HCT116 (cell line): ENCODE data around the gene ETAA1. TPM values are rescaled to one million over a fixed set of nuclear protein-coding genes. Genes with fewer than 3 reads are reported as not detected.

Source experiments
- ATAC-seq: fragments of 200-7000 bp; cut with Tn5 transposase; 2 replicates; pipeline ENCODE4 v1.9.1; 2020; ENCODE audit warnings: mild to moderate bottlenecking, moderate library complexity
- BruUV-seq: library from RNA; stranded (reverse); fragments of 400-500 nt; replicated peaks from 2 replicates; lab custom pipeline; 2021; lab: Mats Ljungman, UMichigan
- CTCF ChIA-PET: fragments of 300-600 bp; sonication (Branson Sonifier 250); formaldehyde crosslinking; loops from one replicate; lab custom pipeline; 2021; ENCODE audit warnings: antibody characterized with exemption; lab: Charles Lee
- POLR2A ChIA-PET: fragments of 300-600, 350-600 bp; sonication (Branson Sonifier 250); formaldehyde crosslinking; loops from one replicate; lab custom pipeline; 2021; ENCODE audit warnings: antibody characterized with exemption; lab: Charles Lee
- RAD21 ChIA-PET, 2 experiments: fragments of 300-600 bp; sonication (Branson Sonifier 250); formaldehyde crosslinking; loops; one replicate each; lab custom pipeline; 2023; ENCODE audit warnings: low total read pairs in 2 of 2; ENCODE audit not compliant: uncharacterized antibody in 2 of 2, unreplicated experiment in 2 of 2, low non-redundant PET in 1 of 2; lab: Charles Lee
- DNase-seq: peaks from one replicate; pipeline ENCODE4 v3.0.0-alpha.2; 2010; ENCODE audit warnings: low read depth, low spot score
- H2AFZ ChIP-seq: fragments of 200-600 bp; shearing (Covaris generic), sonication (generic); 2 replicates; pipeline ENCODE4 v1.6.1; 2017; ENCODE audit warnings: low read depth, mixed run types, mixed read lengths, antibody characterized with exemption, low read length; ENCODE audit not compliant: poor library complexity, severe bottlenecking
- H3K27ac ChIP-seq: 2 replicates; pipeline ENCODE4 v1.5.1; 2012; ENCODE audit warnings: low read depth, low read length
- H3K27me3 ChIP-seq: fragments of 200-600 bp; sonication (generic); 2 replicates; pipeline ENCODE4 v1.6.1; 2016; ENCODE audit warnings: mixed run types, low read length, mixed read lengths; ENCODE audit not compliant: insufficient read depth
- H3K36me3 ChIP-seq, 2 experiments: fragments of 200-500 bp in 1 of 2; fragments of 200-600 bp in 1 of 2; sonication (Bioruptor generic) in 1 of 2; sonication (generic) in 1 of 2; 2 replicates each; pipeline versions ENCODE4 v1.5.1 to v1.6.1; 2014 to 2016; ENCODE audit warnings: low read length in 2 of 2, inconsistent platforms in 1 of 2, mixed read lengths in 1 of 2, mixed run types in 1 of 2; ENCODE audit not compliant: insufficient read depth in 2 of 2, control insufficient read depth in 1 of 2
- H3K4me1 ChIP-seq, 2 experiments: fragments of 200-600 bp in 1 of 2; sonication (generic) in 1 of 2; 2 replicates each; pipeline versions ENCODE4 v1.5.1 to v1.6.1; 2012 to 2017; ENCODE audit warnings: low read length in 2 of 2, inconsistent platforms in 1 of 2, mild to moderate bottlenecking in 1 of 2, mixed read lengths in 1 of 2, mixed run types in 1 of 2, moderate library complexity in 1 of 2; ENCODE audit not compliant: insufficient read depth in 2 of 2, control insufficient read depth in 1 of 2
- H3K4me2 ChIP-seq: fragments of 200-600 bp; sonication (generic); 2 replicates; pipeline ENCODE4 v1.6.1; 2017; ENCODE audit warnings: mixed run types, low read length, mixed read lengths
- H3K4me3 ChIP-seq, 2 experiments: fragments of 200-600 bp in 1 of 2; sonication (generic) in 1 of 2; replicated peaks in 1 of 2; 2 replicates each; pipeline ENCODE4 v1.5.1; 2011 to 2016; ENCODE audit warnings: low read length in 2 of 2, control low read depth in 1 of 2, low read depth in 1 of 2, mild to moderate bottlenecking in 1 of 2, mixed read lengths in 1 of 2, mixed run types in 1 of 2
- H3K79me2 ChIP-seq: fragments of 200-600 bp; sonication (generic); 2 replicates; pipeline ENCODE4 v1.6.1; 2017; ENCODE audit warnings: mild to moderate bottlenecking, mixed run types, low read length, moderate library complexity, mixed read lengths; ENCODE audit not compliant: insufficient read depth
- H3K9ac ChIP-seq: fragments of 200-600 bp; sonication (generic); 2 replicates; pipeline ENCODE4 v1.6.1; 2016; ENCODE audit warnings: low read length, mixed read lengths
- H3K9me2 ChIP-seq: fragments of 200-600 bp; sonication (generic), shearing (Covaris generic); 2 replicates; pipeline ENCODE4 v1.6.1; 2017; ENCODE audit warnings: mixed run types, mild to moderate bottlenecking, moderate library complexity; ENCODE audit not compliant: insufficient read depth
- H3K9me3 ChIP-seq, 2 experiments: fragments of 200-500 bp in 1 of 2; fragments of 200-600 bp in 1 of 2; sonication (Bioruptor generic) in 1 of 2; sonication (generic) in 1 of 2; 2 replicates each; pipeline ENCODE4 v1.6.1; 2014 to 2017; ENCODE audit warnings: low read length in 2 of 2, mixed read lengths in 2 of 2, inconsistent platforms in 1 of 2, low read depth in 1 of 2, mild to moderate bottlenecking in 1 of 2, mixed run types in 1 of 2, moderate library complexity in 1 of 2; ENCODE audit not compliant: control insufficient read depth in 1 of 2, insufficient read depth in 1 of 2
- H4K20me1 ChIP-seq: fragments of 200-600 bp; sonication (generic), shearing (Covaris generic); 2 replicates; pipeline ENCODE4 v1.6.1; 2017; ENCODE audit warnings: mixed run types, mild to moderate bottlenecking, moderate library complexity; ENCODE audit not compliant: insufficient read depth
- CBX3 ChIP-seq: IDR thresholded peaks from 2 replicates; pipeline ENCODE4 v1.6.1; 2012; ENCODE audit warnings: low read depth
- CEBPB ChIP-seq: IDR thresholded peaks from 2 replicates; pipeline ENCODE4 v1.6.1; 2012; ENCODE audit warnings: low read depth
- EGR1 ChIP-seq: IDR thresholded peaks from 2 replicates; pipeline ENCODE4 v1.6.1; 2012; ENCODE audit warnings: low read depth
- FOSL1 ChIP-seq: IDR thresholded peaks from 2 replicates; pipeline ENCODE4 v1.6.1; 2012; ENCODE audit warnings: low read depth
- POLR2A ChIP-seq: IDR thresholded peaks from 2 replicates; pipeline ENCODE4 v1.7.0; 2011; ENCODE audit warnings: borderline replicate concordance; ENCODE audit not compliant: insufficient read depth, insufficient read length; ENCODE audit errors: extremely low read depth
- POLR2AphosphoS5 ChIP-seq: IDR thresholded peaks from 2 replicates; pipeline ENCODE4 v1.6.1; 2011; ENCODE audit warnings: mild to moderate bottlenecking, low read depth, low read length, moderate library complexity
- SP1 ChIP-seq: IDR thresholded peaks from 2 replicates; pipeline ENCODE4 v1.6.1; 2012; ENCODE audit warnings: low read depth
- SRF ChIP-seq: IDR thresholded peaks from 2 replicates; pipeline ENCODE4 v1.6.1; 2012; ENCODE audit warnings: low read depth
- TCF7L2 ChIP-seq: IDR thresholded peaks from 2 replicates; pipeline ENCODE4 v1.7.0; 2011; ENCODE audit warnings: borderline replicate concordance, inconsistent platforms; ENCODE audit not compliant: insufficient read depth, insufficient read length; ENCODE audit errors: extremely low read depth
- YY1 ChIP-seq: IDR thresholded peaks from 2 replicates; pipeline ENCODE4 v1.6.1; 2011; ENCODE audit warnings: low read length, low read depth, moderate library complexity, mild to moderate bottlenecking; ENCODE audit not compliant: insufficient replicate concordance; ENCODE audit errors: extremely low read depth
- ZNF274 ChIP-seq: fragments of 200-500 bp; sonication (Bioruptor generic); IDR thresholded peaks from 2 replicates; pipeline ENCODE4 v1.6.1; 2014; ENCODE audit warnings: mild to moderate bottlenecking, low read depth, low read length, inconsistent platforms
- intact Hi-C: fragments of 100-400 bp; cut with micrococcal nuclease; formaldehyde crosslinking; loops from 2 replicates; pipeline ENCODE4 v1.10.0; 2022
- total RNA-seq: library from RNA; stranded (reverse); gene quantifications from one replicate; pipeline ENCODE4 v1.2.1, GENCODE V29; 2021; ENCODE audit not compliant: unreplicated experiment
- TF ChIP-seq, protein P1 (sequence below): IDR thresholded peaks from 2 replicates; pipeline ENCODE4 v1.6.1; 2011; ENCODE audit warnings: mild to moderate bottlenecking, low read length, moderate library complexity; ENCODE audit not compliant: insufficient replicate concordance; ENCODE audit errors: extremely low read depth
- TF ChIP-seq, protein P2 (sequence below), 3 experiments: fragments of 200-600 bp in 1 of 3; sonication (generic) in 1 of 3; IDR thresholded peaks in 2 of 3; conservative IDR thresholded peaks in 1 of 3; 2 replicates each; pipeline ENCODE4 v1.5.1; 2012 to 2017; ENCODE audit warnings: low read depth in 2 of 3, low read length in 2 of 3, antibody characterized with exemption in 1 of 3, borderline replicate concordance in 1 of 3, control low read depth in 1 of 3, mild to moderate bottlenecking in 1 of 3, mixed read lengths in 1 of 3, mixed run types in 1 of 3, moderate library complexity in 1 of 3; ENCODE audit not compliant: insufficient read depth in 1 of 3
- TF ChIP-seq, protein P3 (sequence below): IDR thresholded peaks from 2 replicates; pipeline ENCODE4 v1.6.1; 2012
- TF ChIP-seq, protein P4 (sequence below): IDR thresholded peaks from 2 replicates; pipeline ENCODE4 v1.6.1; 2012; ENCODE audit warnings: low read depth

Gene ETAA1
- total RNA-seq, 1 experiment from 2014 or later = 9.6 TPM

DNA sequence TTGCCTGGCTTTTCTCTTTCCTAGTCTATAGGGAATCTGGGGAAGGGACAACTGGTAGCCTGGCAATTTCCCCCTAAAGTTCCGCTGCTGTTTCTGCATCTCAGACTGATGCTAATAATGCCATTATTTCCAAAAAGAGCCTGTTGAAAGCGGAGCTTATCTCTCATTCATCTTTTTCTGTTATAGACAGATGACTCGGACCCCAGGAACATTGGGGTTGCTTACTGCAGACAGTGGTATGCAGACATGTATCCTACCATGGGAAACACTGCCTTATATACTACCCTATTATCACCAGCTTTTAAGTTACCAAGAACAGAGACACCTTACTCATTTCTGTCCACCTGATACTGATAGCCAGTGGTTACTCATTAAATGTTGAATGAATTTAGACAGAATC lies 15.3 kb downstream of the ETAA1 start:
- ATAC-seq (no peak), DNase-seq (no peak)
- peaks cover 0 to 6% of the 10 kb centered on the region in 2 experiments; a peak in 1 of 4 replicates for H3K36me3 ChIP-seq
- BruUV-seq = no TSS peak
- no peaks in the 10 kb centered on the region for H3K9me3 ChIP-seq
- H3K4me3 ChIP-seq = no peak overlapping the region
- CTCF ChIA-PET = no interaction called here
- H3K79me2 ChIP-seq = no peaks in the 10 kb centered on the region
- no peak overlapping the region for H3K27ac ChIP-seq
- H3K4me1 ChIP-seq = no peaks in the 10 kb centered on the region
- TF ChIP-seq FOSL1 = no peak
- TF ChIP-seq YY1 = no peak
- TF ChIP-seq, protein P1, sequence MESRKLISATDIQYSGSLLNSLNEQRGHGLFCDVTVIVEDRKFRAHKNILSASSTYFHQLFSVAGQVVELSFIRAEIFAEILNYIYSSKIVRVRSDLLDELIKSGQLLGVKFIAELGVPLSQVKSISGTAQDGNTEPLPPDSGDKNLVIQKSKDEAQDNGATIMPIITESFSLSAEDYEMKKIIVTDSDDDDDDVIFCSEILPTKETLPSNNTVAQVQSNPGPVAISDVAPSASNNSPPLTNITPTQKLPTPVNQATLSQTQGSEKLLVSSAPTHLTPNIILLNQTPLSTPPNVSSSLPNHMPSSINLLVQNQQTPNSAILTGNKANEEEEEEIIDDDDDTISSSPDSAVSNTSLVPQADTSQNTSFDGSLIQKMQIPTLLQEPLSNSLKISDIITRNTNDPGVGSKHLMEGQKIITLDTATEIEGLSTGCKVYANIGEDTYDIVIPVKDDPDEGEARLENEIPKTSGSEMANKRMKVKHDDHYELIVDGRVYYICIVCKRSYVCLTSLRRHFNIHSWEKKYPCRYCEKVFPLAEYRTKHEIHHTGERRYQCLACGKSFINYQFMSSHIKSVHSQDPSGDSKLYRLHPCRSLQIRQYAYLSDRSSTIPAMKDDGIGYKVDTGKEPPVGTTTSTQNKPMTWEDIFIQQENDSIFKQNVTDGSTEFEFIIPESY = no peak
- TF ChIP-seq POLR2A = no peak
- TF ChIP-seq POLR2AphosphoS5 = no peak
- TF ChIP-seq, protein P2, sequence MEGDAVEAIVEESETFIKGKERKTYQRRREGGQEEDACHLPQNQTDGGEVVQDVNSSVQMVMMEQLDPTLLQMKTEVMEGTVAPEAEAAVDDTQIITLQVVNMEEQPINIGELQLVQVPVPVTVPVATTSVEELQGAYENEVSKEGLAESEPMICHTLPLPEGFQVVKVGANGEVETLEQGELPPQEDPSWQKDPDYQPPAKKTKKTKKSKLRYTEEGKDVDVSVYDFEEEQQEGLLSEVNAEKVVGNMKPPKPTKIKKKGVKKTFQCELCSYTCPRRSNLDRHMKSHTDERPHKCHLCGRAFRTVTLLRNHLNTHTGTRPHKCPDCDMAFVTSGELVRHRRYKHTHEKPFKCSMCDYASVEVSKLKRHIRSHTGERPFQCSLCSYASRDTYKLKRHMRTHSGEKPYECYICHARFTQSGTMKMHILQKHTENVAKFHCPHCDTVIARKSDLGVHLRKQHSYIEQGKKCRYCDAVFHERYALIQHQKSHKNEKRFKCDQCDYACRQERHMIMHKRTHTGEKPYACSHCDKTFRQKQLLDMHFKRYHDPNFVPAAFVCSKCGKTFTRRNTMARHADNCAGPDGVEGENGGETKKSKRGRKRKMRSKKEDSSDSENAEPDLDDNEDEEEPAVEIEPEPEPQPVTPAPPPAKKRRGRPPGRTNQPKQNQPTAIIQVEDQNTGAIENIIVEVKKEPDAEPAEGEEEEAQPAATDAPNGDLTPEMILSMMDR (IDR thresholded peaks at IDR 0.05 in 2 of 3, conservative IDR thresholded peaks at IDR 0.05 in 1 of 3; ENCODE audit: borderline replicate concordance in 1 of 3, insufficient read depth in 1 of 3, low read depth in 2 of 3, low read length in 2 of 3) = no peak
- TF ChIP-seq SP1 = no peak
- TF ChIP-seq TCF7L2 = no peak
- TF ChIP-seq CEBPB = no peak
- TF ChIP-seq, protein P3, sequence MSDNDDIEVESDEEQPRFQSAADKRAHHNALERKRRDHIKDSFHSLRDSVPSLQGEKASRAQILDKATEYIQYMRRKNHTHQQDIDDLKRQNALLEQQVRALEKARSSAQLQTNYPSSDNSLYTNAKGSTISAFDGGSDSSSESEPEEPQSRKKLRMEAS = no peak
- TF ChIP-seq ZNF274 = no peak
- TF ChIP-seq, protein P4, sequence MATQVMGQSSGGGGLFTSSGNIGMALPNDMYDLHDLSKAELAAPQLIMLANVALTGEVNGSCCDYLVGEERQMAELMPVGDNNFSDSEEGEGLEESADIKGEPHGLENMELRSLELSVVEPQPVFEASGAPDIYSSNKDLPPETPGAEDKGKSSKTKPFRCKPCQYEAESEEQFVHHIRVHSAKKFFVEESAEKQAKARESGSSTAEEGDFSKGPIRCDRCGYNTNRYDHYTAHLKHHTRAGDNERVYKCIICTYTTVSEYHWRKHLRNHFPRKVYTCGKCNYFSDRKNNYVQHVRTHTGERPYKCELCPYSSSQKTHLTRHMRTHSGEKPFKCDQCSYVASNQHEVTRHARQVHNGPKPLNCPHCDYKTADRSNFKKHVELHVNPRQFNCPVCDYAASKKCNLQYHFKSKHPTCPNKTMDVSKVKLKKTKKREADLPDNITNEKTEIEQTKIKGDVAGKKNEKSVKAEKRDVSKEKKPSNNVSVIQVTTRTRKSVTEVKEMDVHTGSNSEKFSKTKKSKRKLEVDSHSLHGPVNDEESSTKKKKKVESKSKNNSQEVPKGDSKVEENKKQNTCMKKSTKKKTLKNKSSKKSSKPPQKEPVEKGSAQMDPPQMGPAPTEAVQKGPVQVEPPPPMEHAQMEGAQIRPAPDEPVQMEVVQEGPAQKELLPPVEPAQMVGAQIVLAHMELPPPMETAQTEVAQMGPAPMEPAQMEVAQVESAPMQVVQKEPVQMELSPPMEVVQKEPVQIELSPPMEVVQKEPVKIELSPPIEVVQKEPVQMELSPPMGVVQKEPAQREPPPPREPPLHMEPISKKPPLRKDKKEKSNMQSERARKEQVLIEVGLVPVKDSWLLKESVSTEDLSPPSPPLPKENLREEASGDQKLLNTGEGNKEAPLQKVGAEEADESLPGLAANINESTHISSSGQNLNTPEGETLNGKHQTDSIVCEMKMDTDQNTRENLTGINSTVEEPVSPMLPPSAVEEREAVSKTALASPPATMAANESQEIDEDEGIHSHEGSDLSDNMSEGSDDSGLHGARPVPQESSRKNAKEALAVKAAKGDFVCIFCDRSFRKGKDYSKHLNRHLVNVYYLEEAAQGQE = no peak
- no peak for TF ChIP-seq SRF
- TF ChIP-seq CBX3 = no peak
- no peak for TF ChIP-seq EGR1
- RAD21 ChIA-PET = no interaction called here
- H2AFZ ChIP-seq = no peak overlapping the region
- no peak overlapping the region for H3K9ac ChIP-seq
- POLR2A ChIA-PET = no interaction called here
- no peaks in the 10 kb centered on the region for H3K9me2 ChIP-seq
- no peak overlapping the region for H3K4me2 ChIP-seq
- intact Hi-C loops = no loop called here
- H4K20me1 ChIP-seq = no peaks in the 10 kb centered on the region
- no peaks in the 10 kb centered on the region for H3K27me3 ChIP-seq
